ENCODE results near the gene NRP1. TPM values are rescaled to one million over a fixed set of nuclear protein-coding genes. Genes with fewer than 3 reads are reported as not detected.

The NRP1 gene
- total RNA-seq, 2 donors from 2014 or later = 12.3 to 26.5 TPM

DNA sequence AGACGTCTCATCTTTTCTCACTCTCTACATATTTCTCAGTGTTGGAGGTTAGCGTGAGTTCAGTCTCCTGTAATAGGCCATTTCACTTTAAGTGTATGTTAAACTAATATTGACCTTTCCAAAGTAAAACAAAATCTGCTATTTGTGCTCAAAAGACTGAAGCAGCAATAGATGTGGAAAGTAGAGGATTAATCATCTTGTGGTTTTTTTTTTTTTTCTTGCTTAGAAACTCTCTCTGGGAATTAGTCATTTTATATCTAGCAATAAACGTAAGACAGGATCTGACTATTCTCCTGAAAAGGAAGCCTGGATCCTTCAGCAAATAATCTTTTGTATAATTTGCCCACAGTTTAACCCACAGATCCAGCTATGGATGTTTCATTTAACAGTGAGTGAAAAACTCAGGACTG, 81.7 kb downstream of the NRP1 start:
- peak; percentile 13 for ATAC-seq
- intact Hi-C loops (cut with DNase I, micrococcal nuclease) = no loop called here

DNA sequence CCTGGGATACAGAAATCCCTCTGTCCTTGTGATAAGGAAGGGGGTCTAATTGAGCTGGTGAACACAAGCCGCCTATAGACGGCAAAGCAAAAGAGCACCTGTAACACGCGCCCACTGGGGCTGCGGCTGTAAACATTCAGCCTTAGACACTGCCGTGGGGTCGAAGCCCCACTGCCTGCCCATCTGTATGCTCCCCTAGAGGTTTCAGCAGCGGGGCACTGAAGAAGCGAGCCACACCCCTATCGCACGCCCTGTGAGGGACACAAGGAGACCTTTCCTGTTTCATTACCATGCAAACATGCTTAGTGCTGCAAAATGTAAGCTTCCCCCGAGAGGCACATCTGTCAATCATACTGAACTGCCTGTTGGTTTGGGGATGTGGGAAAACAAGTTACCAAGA, 82.1 kb downstream of the NRP1 start:
- no peak for ATAC-seq
- intact Hi-C loops (cut with DNase I, micrococcal nuclease) = no loop called here
- no peak for DNase-seq

More for the DNA sequence above, 81.7 kb downstream of the NRP1 start:
- no peak for DNase-seq

DNA sequence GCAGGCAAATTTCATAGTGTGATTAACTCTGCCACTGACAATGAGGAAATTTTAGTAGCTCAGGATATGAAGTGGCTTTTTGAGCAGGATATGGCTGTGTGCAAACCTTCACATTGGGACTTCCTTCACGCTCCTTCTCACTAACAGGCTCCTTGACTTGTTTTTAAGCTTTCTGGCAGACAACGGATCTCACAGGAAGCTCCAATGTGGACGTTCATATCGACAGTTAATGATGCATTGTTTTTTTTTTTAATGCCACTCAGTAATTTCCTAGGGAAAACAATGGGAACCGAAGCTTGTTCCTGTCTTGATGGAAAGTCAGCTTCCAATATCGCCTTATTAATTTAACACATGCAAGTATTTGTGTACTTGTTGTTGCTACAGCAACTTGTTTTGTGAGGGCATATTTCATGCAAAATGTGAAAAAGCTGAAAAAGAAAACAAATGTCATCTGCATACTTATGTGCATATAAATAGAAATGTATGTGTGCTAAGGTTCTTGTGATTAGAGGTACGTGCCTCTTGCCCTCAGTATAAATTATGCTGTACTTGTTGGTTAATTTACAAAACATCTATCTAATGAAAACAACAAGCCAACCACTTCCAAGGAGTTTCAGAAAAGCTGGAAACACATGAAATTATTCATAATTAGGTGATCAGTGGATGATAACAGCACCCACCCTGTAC, 84.7 kb downstream of the NRP1 start:
- ATAC-seq = no peak
- intact Hi-C loops (cut with DNase I, micrococcal nuclease) = no loop called here
- DNase-seq = no peak

DNA sequence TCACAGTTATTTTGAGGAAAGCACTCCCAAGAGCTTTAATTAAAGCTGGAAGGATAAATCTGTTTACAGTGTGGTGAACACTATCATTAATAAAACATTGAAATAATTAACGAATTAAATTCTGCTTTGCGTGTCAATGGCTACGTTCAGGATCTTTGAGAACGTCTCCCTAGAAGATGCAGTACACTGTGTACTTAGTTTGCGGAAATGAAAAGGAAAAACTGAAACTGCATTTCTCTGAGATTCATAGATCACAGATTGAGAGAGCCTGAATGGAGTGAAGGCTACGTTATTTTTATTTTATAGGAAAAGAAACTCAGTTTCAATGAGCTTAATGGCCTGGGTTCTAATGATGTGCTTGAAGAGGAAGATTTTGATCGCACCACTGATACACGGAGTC, 85.3 kb downstream of the NRP1 start:
- ATAC-seq (no peak), DNase-seq (no peak)
- intact Hi-C loops (cut with DNase I, micrococcal nuclease) = no loop called here

DNA sequence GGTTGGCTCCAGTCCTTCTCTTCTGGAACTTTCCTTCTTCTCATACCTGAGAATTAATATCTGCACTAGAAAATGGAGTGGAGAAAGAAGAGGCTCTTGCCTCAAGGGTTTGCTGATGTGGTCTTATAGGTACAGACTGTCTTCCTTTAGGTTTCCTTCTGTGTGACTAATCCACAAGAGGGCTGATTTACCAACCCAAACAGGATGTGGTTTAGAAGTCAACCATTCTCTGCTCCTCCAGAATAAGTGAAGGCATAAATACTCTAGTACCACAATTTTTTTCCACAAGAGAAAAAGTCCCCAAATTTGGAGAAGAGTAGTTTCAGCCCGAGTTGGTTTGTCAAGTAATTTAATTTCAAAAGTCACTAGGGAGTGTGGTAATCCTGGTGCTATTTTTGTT, 85.8 kb downstream of the NRP1 start:
- intact Hi-C loops (cut with DNase I, micrococcal nuclease) = no loop called here
- ATAC-seq (no peak), DNase-seq (no peak)

DNA sequence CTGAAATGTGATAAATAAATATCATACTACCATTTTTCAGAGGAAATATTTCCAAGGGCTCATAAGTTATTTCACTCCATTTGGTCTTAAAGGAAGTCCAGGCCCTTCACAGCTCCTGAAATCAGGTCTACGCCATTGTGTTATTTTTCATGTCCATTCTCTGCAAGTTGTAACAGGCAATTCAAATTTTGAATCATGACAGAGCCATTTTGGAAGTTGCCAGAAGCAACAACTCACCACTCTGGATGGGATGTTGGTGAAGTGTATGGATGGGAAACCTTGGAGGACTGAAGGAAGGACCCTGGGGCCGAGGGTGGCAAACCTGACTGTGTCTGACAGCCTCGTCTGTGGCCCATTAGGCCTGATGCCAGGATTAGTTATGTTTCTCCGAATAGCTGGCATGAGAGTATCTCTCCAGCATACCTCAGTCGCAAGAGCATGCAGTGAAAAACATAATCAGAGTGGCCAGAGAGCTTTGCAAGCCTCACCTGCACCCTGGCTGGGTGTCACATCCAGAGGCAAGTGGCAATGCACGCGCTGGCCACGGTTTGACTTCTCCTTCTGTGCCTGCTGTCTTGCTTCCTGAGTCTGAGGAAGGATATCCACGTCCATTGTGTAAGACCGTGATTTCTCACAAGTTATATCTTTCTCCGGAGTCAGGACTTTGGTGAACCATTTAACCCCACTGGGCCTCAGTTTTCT, 87.1 kb downstream of the NRP1 start:
- intact Hi-C loops (cut with DNase I, micrococcal nuclease) = no loop called here
- ATAC-seq = no peak
- no peak for DNase-seq

DNA sequence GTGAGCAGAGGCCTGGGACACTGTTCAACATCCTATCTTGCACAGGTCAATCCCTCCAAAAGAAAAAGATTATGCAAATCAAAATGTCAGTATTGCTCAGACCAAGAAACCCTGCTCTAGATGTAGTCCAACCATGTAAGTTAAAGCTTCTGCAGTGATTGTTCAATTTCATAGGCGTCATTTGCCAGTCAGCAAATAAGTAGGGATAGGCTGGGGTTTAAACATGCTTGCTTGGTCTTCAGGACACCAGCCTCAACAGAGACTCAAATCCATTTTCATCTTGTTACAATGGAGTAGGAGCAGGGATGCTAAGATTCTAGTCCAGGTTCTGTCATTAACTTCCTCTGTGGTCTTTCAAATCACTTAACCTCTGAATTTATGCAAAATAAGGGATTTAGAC, 89.1 kb downstream of the NRP1 start:
- DNase-seq (no peak), ATAC-seq (no peak)
- intact Hi-C loops (cut with DNase I, micrococcal nuclease) = no loop called here

DNA sequence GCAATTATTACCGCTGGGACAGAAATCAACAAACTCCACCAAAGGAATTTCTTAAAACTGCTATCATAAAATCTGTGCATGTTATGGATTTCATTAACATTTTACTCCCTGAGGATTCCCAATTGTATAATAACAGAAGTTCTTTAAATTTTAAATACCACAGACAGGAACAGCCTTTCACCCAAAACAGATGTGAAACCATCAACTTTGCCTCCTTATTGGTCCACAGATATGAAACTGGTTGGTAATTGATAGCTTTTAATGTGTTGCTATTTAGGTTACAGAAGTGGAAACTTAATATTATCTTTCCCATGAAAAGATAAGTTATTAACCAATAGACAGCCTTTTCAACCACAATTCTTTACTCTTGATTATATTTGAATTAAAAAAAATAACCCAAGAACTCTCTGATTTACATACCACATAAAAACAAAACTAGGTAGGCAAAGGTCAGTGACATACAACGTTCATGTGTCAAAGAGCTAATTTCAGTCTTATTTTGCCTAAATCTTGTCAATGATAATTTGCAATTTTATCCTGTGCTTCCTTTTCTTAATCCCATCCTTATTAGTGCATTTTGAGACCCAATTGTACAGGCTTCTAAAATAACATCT, 90.0 kb downstream of the NRP1 start:
- DNase-seq (no peak), ATAC-seq (no peak)
- intact Hi-C loops (cut with DNase I, micrococcal nuclease) = no loop called here

DNA sequence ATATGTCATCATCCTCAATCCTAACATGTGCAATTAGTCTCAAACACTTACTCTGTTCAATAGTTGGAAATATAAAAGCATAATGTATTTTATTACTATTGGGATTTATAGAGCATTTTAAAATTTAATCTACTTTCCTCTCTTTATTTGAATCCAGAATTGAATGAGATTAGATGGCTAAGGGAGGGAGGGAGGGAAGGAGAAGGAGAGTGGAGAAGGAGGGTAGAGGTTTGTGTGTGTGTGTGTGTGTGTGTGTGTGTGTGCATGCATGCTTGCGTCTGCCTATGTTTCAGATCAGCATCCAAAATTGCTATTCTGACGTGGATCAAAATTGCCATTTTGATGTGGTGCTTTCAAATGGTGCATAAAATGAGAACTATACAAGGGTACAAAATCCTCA, 90.8 kb downstream of the NRP1 start:
- ATAC-seq (no peak), DNase-seq (no peak)
- intact Hi-C loops (cut with DNase I, micrococcal nuclease) = no loop called here

DNA sequence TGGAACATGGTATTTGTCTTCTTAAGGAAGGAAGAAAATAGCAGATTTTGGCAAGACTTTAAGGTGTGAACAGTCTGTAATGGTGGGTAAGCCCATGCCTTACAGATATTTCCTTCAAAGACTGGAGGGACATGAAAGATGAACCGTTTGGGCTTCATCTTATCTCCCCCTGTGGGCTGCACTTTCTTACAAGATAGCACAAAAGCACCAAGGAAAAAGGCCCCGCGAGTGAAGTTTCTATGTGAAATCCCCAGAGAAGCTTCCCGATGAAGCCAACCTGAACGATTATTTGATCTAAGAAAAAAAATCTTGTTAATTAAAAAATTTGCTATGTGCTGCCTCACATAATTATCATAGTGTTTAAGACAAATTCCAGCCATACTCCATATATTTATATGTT, 91.5 kb downstream of the NRP1 start:
- ATAC-seq = no peak
- intact Hi-C loops (cut with DNase I, micrococcal nuclease) = no loop called here
- DNase-seq = no peak

DNA sequence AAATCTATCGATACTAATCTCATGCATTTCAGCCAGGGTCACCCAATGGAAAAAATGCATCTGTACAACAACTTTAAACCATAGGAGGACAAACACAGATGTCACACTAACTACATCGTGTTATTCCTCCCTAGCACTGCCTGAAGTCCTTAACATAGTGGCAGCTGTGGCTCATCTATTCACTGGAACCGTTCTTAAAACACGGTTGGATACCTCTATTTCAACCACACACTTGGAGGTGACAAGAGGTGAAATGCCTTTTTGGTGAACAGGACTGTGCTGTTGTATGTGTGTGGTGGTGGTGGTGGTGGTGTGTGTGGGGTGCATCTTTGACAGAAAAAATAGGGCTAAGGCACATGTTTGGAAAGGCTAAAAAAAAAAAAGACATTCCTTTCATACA, 93.1 kb downstream of the NRP1 start:
- ATAC-seq (no peak), DNase-seq (no peak)
- intact Hi-C loops (cut with DNase I, micrococcal nuclease) = no loop called here

DNA sequence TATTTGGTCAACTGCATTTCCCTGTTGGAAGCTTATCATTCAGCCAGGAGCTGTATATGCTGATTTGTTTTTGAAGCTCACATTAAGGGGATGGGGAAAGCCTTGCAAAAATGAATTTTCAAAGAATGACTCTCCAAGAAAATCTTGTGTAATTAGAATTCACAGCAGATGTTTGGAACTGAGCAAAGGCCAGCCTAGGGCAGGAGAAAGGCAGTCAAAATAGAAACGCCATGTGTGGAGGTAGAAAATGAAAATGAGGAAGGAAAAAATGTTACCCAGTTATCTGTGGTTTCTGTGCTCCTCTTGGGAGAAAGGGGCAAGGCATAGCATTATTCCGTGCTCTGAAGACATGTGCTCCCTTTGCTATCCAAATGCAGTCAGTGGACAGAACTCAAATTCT, 93.5 kb downstream of the NRP1 start:
- intact Hi-C loops (cut with DNase I, micrococcal nuclease) = no loop called here
- ATAC-seq = no peak
- DNase-seq = no peak

DNA sequence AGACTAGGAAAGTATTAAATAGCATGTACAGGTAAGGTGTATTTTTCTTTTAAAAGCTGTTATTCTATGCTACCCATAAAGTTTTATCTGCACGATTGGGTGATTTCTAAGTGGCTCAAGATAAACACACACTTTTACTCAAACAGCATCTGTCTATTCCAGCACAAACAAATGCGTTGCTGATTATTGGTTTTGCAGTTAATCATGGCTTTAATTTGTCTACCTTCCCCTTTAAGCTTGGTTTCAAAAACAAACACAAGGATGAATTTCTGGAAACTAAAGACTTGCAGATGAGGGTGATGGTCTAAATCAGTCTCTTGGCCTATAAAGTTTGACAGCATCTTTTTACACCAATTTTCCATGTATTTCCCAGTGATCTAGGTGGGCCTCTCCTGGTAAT, 94.2 kb downstream of the NRP1 start:
- intact Hi-C loops (cut with DNase I, micrococcal nuclease) = no loop called here
- DNase-seq = no peak
- no peak for ATAC-seq

DNA sequence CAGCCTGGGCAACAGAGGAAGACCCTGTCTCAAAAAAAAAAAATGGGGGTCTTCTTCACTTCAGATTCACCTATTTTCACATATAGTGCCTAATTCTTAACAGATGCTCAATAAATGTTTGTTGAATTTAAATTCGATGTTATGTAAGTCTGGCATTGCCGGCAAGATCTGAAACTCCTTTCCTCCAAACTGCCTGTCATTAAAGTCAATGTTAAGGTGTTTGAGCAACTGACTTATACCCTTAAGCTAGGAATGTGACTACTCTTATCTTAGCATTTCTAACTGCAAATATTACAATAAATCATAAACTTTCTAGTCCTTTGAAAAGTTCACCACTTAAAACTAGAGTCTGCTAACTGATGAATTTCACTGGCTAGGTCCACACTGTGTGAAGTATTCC, 95.2 kb downstream of the NRP1 start:
- DNase-seq = no peak
- no peak for ATAC-seq
- intact Hi-C loops (cut with DNase I, micrococcal nuclease) = no loop called here

DNA sequence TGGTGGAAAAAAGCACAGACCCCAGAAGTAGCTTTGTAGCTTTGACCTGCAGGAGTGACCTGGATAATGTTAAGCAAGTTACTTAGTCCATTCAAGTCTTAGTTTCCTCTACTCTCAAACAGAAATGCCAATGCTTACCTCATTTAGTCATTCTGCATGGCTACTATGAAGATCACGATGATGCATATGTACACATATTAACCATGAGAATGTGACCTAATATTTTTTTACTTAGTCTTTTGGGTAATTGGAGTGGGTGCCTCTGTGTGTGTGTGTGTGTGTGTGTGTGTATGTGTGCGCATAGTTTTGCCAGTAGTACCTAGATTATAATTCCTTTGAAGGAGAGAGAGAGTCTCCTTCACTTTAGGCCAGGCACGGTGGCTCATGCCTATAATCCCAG, 95.8 kb downstream of the NRP1 start:
- intact Hi-C loops (cut with DNase I, micrococcal nuclease) = no loop called here
- DNase-seq (no peak), ATAC-seq (no peak)

DNA sequence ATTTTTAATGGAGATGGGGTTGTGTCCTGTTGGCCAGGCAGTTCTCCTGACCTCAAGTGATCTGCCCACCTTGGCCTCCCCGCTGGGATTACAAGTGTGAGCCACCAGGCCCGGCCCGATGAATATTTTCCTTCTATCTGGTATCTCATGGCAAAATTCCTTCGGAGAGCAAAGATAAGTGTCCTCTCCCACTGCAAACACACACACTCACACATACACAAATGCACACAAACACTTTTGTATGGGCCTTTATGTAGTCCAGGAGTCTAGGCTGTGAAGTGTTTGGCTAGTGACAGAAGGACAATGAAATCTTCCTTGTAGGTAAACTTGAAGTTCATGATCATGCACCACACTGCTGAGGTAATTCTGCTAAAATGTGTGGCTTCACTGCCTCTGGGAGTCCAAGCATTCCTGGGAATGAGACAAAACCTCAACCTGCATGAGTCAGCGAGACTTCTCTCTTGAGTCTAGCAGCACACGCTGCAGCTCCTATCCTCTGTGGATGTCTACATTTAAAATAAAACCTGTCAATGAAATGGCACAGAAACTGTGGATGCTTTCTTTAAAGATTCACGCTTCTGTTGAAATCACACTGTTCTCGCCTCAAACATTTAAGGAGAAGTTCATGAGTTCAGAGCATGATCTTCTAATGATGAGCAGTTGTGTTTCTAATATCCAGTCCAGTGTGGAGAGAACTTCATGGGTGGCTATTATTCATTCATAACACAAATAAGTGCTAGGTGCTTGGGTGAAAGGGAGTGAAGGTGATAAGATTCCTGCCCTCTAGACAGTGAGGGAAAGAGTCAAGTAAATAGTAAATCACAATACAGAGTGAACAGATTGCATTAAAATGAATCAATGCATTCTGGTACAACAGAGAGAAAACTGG, 96.5 kb downstream of the NRP1 start:
- intact Hi-C loops (cut with DNase I, micrococcal nuclease) = no loop called here
- DNase-seq (no peak), ATAC-seq (no peak)

DNA sequence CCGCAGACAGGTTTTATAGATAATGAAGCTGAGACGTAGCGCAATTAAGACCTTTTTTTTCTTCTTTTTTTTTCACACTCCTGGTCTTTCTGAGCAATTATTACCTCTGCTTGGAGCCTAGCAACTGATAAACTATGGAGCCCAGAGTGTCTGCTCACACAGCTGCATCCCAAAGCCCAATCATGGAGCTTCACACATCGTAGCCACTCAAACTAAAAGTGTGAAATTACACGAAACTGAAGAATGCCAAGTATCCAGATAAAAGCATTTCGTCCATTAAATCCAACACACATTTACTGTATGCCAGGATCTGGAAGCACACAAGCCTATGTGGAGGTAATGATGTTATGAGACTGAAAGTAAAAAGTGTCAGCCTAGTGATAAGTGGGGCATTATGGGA, 97.6 kb downstream of the NRP1 start:
- DNase-seq (no peak), ATAC-seq (no peak)
- intact Hi-C loops (cut with DNase I, micrococcal nuclease) = no loop called here

DNA sequence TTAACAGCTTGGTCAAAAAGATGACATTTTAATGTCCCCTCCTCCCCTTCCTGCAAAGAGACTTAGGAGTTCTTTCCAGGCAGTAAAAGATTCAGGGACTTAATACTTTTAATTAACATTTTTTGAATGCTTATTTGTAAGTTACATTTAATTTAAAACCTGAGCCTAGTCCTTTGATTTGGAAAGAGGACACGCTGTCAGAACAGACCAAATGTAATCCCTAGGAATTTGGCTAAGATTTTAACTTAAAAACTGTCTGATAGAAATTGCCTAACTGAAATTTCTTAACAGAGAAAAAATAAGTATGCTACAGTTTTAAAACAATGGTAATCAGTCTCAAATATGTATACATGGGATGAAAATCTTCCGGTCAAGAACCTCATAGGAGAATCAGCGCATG, 98.5 kb downstream of the NRP1 start:
- intact Hi-C loops (cut with DNase I, micrococcal nuclease) = no loop called here
- ATAC-seq (no peak), DNase-seq (no peak)

DNA sequence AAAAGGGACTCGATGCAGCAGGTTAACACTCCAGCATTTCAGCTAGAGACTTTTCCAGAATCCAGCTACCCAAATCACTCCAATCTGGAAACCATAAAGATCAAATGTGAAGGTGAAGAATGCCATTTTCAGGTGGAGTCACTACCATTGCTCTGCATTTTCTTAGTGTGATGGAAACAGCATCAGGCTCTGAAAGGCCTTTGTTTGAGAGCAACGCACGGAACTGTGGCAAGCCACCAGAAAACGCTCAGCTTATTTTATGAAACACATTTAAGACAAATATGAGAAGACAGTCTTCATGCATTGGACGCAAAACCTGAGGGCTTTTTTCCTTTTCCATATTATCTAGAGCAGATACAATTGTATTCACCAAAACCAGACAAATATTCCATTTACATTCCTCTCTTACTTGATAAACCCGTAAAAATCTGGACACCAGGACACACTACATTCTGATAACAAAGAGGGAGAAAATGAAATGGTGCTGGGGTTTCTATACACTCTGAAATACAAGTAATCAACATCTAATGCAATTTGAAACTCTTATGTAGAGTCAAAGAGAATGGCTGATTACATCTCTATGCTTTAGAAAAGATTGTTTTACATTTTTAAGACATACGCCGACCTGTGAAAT, 99.1 kb downstream of the NRP1 start:
- DNase-seq (no peak), ATAC-seq (no peak)
- intact Hi-C loops (cut with DNase I, micrococcal nuclease) = no loop called here

All from left colon (tissue), 2 donors.